Effector memory CD8-positive, alpha-beta T cell (primary cell): ENCODE measurements around the gene ALK.

ENCODE experiments used
- ATAC-seq: fragments of 150-1000 bp; cut with Tn5 transposase; replicated peaks from 2 replicates; pipeline ENCODE4 v1.10.0; 2021; ENCODE audit warnings: mild to moderate bottlenecking, moderate library complexity
- DNase-seq, 3 experiments: peaks; one replicate each; pipeline ENCODE4 v3.0.0; 2021
- H3K27ac Mint-ChIP-seq, 2 donors: one replicate each; pipeline ENCODE4 v1.8.0; 2022; ENCODE audit warnings: mild to moderate bottlenecking in 2 of 2, mixed read lengths in 2 of 2, moderate library complexity in 2 of 2
- H3K27me3 Mint-ChIP-seq, 2 donors: one replicate each; pipeline ENCODE4 v1.8.0; 2022; ENCODE audit warnings: mixed read lengths in 2 of 2
- H3K36me3 Mint-ChIP-seq: one replicate; pipeline ENCODE4 v1.8.0; 2022; ENCODE audit warnings: mild to moderate bottlenecking, moderate library complexity, mixed read lengths; ENCODE audit not compliant: insufficient read depth
- H3K4me1 Mint-ChIP-seq, 2 donors: one replicate each; pipeline ENCODE4 v1.8.0; 2022; ENCODE audit warnings: low read depth in 2 of 2, mixed read lengths in 2 of 2
- H3K4me3 Mint-ChIP-seq, 2 donors: one replicate each; pipeline ENCODE4 v1.8.0; 2022; ENCODE audit warnings: mild to moderate bottlenecking in 2 of 2, mixed read lengths in 2 of 2, moderate library complexity in 2 of 2
- H3K9me3 Mint-ChIP-seq, 2 donors: one replicate each; pipeline ENCODE4 v1.8.0; 2022; ENCODE audit warnings: mixed read lengths in 2 of 2
- total RNA-seq, 9 experiments: gene quantifications; one replicate each; lab custom pipeline; 2026; lab: John Stamatoyannopoulos, UW

The ALK gene
- 0 to 0.37 (median 0) reads per million in 9 experiments for total RNA-seq

DNA sequence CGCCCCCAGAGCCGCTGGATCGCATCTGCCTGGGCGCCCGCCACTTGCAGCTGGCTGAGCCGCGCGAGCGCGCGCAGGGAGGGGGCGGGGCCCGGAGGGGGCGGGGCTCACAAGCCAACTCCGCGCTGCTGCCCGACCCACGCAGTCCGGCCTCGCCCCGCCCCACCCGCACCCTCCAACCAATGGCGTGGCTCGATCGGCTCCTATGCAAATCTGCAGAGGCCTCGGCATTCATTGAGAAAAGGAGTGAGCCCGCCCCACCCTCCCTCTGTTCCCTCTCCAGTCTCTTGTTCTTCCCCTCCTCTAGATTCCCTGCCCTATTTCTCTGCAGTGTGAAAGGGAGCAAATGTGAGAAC, at the start of gene ALK:
Gene ALK, minus strand, starts transcription at position 27 of the 356 bp plus-strand sequence. CDS start 927 bp downstream, outside the sequence.
- Mint-ChIP-seq H3K36me3 (no peaks in the 10 kb centered on the region), H3K27me3 (peaks cover 73 to 74% of the 10 kb centered on the region in 2 donors), H3K27ac (no peak within 1 kb of the TSS), H3K4me1 (peaks cover 2 to 7% of the 10 kb centered on the region in 2 donors), H3K4me3 (peak within 1 kb of the TSS; percentile 51 to 67), H3K9me3 (no peaks in the 10 kb centered on the region)
- no peak for DNase-seq
- ATAC-seq, result peak; percentile 39

DNA sequence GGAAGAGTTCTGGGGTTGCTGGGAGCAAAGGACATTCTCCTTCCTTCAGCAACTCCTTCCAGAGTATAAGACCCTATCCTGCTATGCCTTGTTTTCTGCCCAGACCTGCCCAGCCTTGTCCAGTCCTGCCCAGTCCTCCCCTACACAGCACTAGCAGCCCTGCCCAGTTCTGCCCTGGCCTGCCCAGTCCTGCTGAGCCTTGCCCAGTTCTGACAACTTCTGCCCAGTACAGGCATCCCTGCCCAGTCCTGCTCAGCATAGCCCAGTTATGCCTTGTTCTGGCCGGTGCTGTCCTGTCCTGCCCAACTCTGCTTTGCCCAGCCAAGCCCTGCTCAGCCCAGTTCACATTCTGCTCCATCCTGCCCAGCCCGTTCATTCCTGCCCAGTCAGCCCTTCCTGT, 44.9 kb upstream of the ALK start:
- no peak for DNase-seq
- Mint-ChIP-seq H3K9me3 (no peaks in the 10 kb centered on the region), H3K27ac (no peak overlapping the region), H3K36me3 (no peaks in the 10 kb centered on the region), H3K4me1 (no peaks in the 10 kb centered on the region), H3K27me3 (peaks cover 61 to 74% of the 10 kb centered on the region in 2 donors), H3K4me3 (no peak overlapping the region)
- no peak for ATAC-seq

DNA sequence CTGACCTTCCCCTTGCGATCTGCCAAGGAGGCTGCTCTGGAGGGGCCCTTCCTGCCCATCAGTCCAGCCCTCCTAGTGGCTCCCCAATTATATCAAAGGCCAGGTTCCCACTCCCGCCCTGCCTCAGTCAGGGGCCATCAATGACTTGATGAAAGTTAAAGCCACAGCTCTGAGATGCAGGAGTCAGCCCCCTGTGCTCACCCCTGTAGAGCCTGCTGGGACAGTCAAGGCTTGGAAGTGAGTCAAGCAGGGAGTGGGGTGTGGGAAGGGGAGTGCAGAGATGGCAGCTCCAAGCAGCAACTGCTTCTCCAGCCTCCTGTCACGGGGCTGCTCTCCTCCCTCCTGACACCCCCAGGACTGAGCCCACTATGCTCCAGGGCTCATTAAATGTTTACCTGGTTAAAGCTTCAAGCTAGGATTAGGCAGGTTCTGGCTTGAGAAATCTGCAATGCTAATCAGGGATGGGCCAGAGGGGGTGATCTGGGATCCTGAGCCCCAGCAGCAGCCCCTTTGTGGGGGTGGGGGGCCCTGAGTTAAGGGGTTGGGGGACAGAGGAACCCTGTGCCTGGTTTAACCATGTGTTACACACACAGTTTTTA, 42.7 kb upstream of the ALK start:
- no peak for DNase-seq
- Mint-ChIP-seq H3K4me1 (no peaks in the 10 kb centered on the region), H3K27ac (no peak overlapping the region), H3K9me3 (no peaks in the 10 kb centered on the region), H3K4me3 (no peak overlapping the region), H3K36me3 (no peaks in the 10 kb centered on the region), H3K27me3 (peaks cover 56 to 66% of the 10 kb centered on the region in 2 donors)
- ATAC-seq, result no peak

DNA sequence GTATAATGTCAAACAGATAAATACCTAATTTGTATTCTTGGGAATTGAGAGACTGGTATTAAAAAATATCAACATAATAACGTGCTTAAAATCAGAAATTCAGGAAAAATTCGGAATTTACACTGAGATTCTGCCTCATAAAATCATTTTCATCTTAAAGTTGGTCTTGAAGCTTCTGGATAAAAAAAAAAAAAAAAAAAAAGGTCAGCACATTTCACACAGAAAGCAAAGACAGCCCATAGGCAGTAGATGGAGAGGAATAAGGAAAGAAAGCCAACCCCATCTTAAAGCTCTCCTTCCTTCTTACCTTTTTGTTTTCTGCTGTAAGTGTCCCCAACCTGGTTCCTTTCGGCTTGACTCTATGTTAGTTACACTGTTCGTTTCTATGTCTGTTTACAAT, 41.5 kb upstream of the ALK start:
- Mint-ChIP-seq H3K4me1 (no peaks in the 10 kb centered on the region), H3K4me3 (no peak overlapping the region), H3K27ac (no peak overlapping the region), H3K36me3 (no peaks in the 10 kb centered on the region), H3K9me3 (no peaks in the 10 kb centered on the region), H3K27me3 (peaks cover 66 to 68% of the 10 kb centered on the region in 2 donors)
- DNase-seq (no peak), ATAC-seq (no peak)

DNA sequence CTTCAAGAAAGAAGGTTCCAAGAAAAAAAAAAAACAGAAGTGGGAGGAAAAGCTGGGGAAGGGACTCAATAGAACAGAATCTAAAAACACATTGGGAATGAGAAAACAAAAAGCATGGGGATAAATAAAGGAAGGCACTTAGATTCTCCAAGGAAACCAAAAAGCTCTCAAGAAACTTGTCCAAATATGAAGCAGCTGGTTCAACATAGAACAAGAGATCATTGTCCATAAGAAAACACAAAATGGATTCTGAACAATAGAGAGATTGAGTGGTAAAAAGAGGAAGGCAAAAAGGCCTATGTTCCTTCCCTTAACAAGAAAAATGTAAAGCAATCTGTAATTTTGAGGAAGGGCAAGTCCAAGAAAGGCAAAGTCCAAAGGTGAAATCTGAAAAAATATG, 32.9 kb upstream of the ALK start:
- DNase-seq, result no peak
- H3K4me3 Mint-ChIP-seq, result no peak overlapping the region

DNA sequence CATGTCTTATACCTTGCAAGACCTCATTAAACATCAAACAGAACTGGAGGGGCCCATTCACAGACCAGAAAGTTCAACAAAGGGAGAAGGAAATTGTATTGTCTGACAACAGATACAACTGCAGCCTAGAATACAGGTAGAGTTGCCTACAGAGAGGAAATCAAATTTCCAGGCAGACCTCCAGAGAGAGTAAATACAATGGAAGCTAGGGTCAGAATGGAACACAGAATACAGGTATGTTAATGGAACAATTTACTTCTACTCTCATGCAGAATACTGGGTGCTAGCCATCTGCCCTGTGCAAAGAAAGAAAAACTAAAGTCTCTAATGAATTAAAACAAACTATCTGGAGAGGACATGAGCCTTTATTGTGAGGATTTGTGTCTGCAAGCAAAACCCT, 31.6 kb upstream of the ALK start:
- H3K27ac Mint-ChIP-seq, result no peak overlapping the region
- H3K27me3 Mint-ChIP-seq, result peaks cover 49 to 54% of the 10 kb centered on the region in 2 donors
- H3K9me3 Mint-ChIP-seq, result no peaks in the 10 kb centered on the region
- H3K4me3 Mint-ChIP-seq, result no peak overlapping the region
- H3K4me1 Mint-ChIP-seq, result no peaks in the 10 kb centered on the region
- ATAC-seq, result no peak
- no peaks in the 10 kb centered on the region for H3K36me3 Mint-ChIP-seq
- DNase-seq, result no peak

More for the DNA sequence above, 32.9 kb upstream of the ALK start:
- Mint-ChIP-seq H3K27me3 (peaks cover 51 to 53% of the 10 kb centered on the region in 2 donors), H3K9me3 (no peaks in the 10 kb centered on the region), H3K4me1 (no peaks in the 10 kb centered on the region), H3K27ac (no peak overlapping the region), H3K36me3 (no peaks in the 10 kb centered on the region)
- ATAC-seq, result no peak

DNA sequence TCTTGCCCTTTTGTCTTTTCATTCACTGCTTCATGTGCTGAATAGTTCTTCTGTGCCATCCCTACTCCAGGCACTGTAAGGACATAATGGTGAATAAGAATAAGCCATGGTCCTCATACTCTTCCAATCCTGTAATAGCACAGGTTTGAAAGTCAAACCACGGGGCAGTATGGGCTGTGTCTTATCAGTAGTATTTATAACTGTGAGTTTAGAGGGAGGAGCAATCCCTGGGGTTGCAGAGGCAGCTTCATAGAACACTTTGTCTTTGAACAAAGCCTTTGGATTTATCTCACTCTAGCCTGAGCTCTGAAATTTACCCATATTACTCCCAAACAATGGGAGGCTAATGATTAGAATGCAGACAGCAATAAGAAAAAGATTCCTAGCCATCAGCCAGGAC, 30.2 kb upstream of the ALK start:
- no peak for ATAC-seq
- DNase-seq, result no peak
- H3K4me3 Mint-ChIP-seq, result no peak overlapping the region
- no peaks in the 10 kb centered on the region for H3K9me3 Mint-ChIP-seq
- peaks cover 44 to 52% of the 10 kb centered on the region in 2 donors for H3K27me3 Mint-ChIP-seq
- no peaks in the 10 kb centered on the region for H3K4me1 Mint-ChIP-seq
- no peak overlapping the region for H3K27ac Mint-ChIP-seq
- no peaks in the 10 kb centered on the region for H3K36me3 Mint-ChIP-seq

DNA sequence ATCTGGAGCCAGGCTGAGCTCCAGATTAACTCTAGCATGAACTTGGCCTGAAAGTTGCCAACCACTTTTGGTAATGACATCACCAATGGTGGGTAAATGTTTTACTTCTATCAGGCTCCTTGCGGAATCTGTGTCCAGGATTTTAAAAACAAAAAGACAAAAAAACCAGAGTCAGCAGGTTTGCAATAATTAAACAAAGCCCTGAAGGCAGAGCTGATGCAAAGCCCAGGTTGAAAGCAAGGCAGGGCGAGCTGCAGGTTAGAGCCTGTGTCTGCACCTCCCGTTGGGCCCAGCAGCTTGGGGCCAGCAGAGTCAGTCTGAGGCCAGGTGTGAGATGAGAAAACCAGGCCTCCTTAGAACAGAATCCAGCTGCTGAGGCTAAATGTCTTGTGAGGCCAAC, 29.1 kb upstream of the ALK start:
- Mint-ChIP-seq H3K4me1 (no peaks in the 10 kb centered on the region), H3K9me3 (no peaks in the 10 kb centered on the region), H3K4me3 (no peak overlapping the region), H3K27ac (no peak overlapping the region), H3K36me3 (no peaks in the 10 kb centered on the region), H3K27me3 (peaks cover 40 to 49% of the 10 kb centered on the region in 2 donors)
- DNase-seq (no peak), ATAC-seq (no peak)

DNA sequence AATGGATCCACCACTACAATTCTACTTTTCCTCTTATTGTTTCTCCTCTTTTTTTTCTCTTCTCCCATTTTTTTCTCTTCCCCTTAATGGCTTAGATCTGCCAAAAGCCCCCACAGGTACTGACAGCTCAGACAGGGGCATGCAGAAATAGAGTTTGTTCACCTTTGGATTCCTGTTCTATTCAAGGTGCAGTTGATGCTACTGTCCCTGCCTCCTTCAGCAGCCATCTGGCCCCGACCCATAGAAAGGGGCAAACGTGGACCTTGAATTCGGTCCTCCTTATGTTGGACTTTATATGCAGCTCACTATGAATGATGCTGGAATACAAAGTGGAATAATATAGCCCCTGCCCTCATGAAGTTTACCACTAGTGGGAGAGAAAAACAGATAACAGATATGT, 27.7 kb upstream of the ALK start:
- no peaks in the 10 kb centered on the region for H3K36me3 Mint-ChIP-seq
- DNase-seq (no peak), ATAC-seq (no peak)
- H3K27me3 Mint-ChIP-seq, result peaks cover 40 to 45% of the 10 kb centered on the region in 2 donors
- H3K4me3 Mint-ChIP-seq, result no peak overlapping the region
- no peak overlapping the region for H3K27ac Mint-ChIP-seq
- H3K4me1 Mint-ChIP-seq, result no peaks in the 10 kb centered on the region
- no peaks in the 10 kb centered on the region for H3K9me3 Mint-ChIP-seq

DNA sequence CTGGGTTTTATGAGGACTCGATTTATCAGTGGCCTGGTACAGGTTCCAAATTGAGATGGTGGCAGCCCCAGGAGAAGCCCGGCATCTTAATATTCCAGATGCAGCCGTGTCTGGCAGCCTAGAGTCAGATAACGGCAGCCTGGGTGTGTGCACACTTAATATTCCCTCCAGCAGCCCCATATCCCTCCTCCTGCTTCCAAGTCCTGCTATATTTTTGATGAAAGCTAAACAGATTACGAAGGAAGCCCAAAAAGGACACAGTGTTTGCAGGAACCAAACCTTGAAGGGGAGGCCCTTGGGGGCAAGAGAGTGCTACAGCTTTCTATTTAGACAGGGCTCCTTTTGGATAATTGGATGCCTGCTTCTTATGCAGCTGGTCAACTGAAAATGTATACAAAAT, 25.1 kb upstream of the ALK start:
- Mint-ChIP-seq H3K27ac (no peak overlapping the region), H3K36me3 (no peaks in the 10 kb centered on the region), H3K27me3 (peaks cover 22 to 23% of the 10 kb centered on the region in 2 donors), H3K9me3 (no peaks in the 10 kb centered on the region), H3K4me1 (no peaks in the 10 kb centered on the region), H3K4me3 (no peak overlapping the region)
- no peak for DNase-seq
- no peak for ATAC-seq

DNA sequence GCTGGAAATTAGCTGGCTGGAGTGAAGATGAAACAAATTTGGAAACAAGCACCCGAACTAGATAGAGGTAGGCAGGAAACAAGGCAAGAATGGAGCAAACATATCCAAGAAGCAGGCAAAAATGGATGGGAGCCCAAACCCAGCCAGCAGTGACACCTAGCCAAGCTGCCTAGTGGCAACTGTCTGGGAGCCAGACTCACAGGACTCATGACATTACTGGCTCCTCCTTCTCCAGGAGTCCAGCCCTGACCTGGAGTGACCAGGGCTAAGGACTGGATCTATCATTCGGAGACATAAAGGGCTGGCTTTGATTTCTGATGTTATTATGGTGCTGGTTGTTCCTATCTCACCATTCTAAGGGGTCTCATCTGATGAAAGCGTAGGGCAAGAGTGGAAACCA, 21.3 kb upstream of the ALK start:
- no peak for ATAC-seq
- no peak for DNase-seq
- H3K27ac Mint-ChIP-seq, result no peak overlapping the region
- no peaks in the 10 kb centered on the region for H3K9me3 Mint-ChIP-seq
- no peaks in the 10 kb centered on the region for H3K4me1 Mint-ChIP-seq
- H3K4me3 Mint-ChIP-seq, result no peak overlapping the region
- no peaks in the 10 kb centered on the region for H3K36me3 Mint-ChIP-seq
- peaks cover 12 to 23% of the 10 kb centered on the region in 2 donors for H3K27me3 Mint-ChIP-seq

DNA sequence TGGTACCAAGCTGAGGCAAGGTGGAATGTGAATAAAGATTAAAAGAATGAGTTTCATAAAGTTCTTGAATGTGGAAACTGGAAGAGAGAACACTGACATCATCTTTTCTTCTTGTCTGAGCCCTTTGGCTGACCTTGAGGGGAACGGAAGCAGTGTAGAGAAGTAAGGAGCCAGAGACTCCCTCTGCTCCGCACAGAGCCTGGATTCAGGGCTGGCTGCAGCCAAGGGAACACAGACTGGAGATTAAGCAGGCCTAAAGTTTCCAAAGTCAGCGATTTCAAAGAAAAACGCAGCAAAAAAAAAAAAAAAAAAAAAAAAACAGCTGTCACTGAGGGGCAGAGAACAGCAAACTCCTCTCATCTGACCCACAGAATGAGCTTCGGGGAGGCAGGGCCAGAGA, 19.3 kb upstream of the ALK start:
- H3K36me3 Mint-ChIP-seq, result no peaks in the 10 kb centered on the region
- H3K4me1 Mint-ChIP-seq, result no peaks in the 10 kb centered on the region
- peaks cover 16 to 31% of the 10 kb centered on the region in 2 donors for H3K27me3 Mint-ChIP-seq
- no peak for ATAC-seq
- H3K9me3 Mint-ChIP-seq, result no peaks in the 10 kb centered on the region
- no peak overlapping the region for H3K27ac Mint-ChIP-seq
- DNase-seq, result no peak
- no peak overlapping the region for H3K4me3 Mint-ChIP-seq

DNA sequence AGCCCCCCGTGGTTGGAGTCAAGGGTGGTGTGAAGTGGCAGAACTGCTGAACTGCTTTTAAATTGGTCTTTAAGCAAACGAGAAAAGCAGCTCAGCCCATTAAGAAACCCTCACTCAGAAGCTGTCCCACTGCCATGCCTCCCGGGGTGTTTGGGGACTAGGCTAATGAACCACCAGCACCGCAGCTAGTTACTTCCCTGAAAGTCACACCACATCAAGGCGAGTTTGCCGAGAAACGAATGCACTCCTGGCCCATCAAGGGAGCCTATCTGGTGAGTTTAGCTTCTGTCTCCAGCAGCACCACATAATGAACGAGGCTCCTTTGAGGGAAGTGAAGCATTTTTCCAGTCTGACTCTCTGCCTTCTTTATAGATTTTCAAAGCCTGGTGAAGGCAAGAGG, 14.6 kb upstream of the ALK start:
- no peaks in the 10 kb centered on the region for H3K4me1 Mint-ChIP-seq
- no peaks in the 10 kb centered on the region for H3K36me3 Mint-ChIP-seq
- no peak overlapping the region for H3K27ac Mint-ChIP-seq
- no peak overlapping the region for H3K4me3 Mint-ChIP-seq
- DNase-seq (no peak), ATAC-seq (no peak)
- peaks cover 37 to 53% of the 10 kb centered on the region in 2 donors for H3K27me3 Mint-ChIP-seq
- no peaks in the 10 kb centered on the region for H3K9me3 Mint-ChIP-seq

DNA sequence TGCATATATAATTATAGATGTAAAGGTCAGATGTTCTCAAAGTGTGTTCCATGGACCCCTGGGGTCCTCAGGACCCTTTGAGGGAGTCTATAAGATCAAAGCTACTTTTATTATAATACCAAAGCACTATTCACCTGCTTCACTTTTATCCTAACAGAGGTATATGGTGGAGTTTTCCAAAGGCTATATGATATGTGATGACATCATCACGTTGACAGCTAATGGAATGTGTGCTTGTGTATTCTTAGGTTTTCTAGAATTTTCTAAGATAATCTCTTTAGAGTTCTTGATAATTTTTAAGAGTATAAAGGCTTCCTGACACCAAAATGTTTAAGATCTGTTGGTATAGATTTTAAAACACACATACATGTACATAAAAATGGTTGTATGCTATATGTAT, 10.4 kb upstream of the ALK start:
- H3K4me3 Mint-ChIP-seq, result no peak overlapping the region
- H3K4me1 Mint-ChIP-seq, result no peaks in the 10 kb centered on the region
- H3K27ac Mint-ChIP-seq, result no peak overlapping the region
- H3K36me3 Mint-ChIP-seq, result no peaks in the 10 kb centered on the region
- H3K9me3 Mint-ChIP-seq, result no peaks in the 10 kb centered on the region
- DNase-seq (no peak), ATAC-seq (no peak)
- H3K27me3 Mint-ChIP-seq, result peaks cover 41 to 44% of the 10 kb centered on the region in 2 donors
